Pulmonary artery endothelial cell (primary cell): ENCODE measurements around the gene C16orf78. TPM values are rescaled to one million over a fixed set of nuclear protein-coding genes. Genes with fewer than 3 reads are reported as not detected.

ENCODE experiments used
- DNase-seq: peaks from one replicate; pipeline ENCODE4 v3.0.0-alpha.2; 2011; ENCODE audit warnings: low read depth, low spot score
- total RNA-seq: library from RNA; depleted of rRNA; stranded (reverse); fragments of >200 nt; gene quantifications from 2 replicates; pipeline ENCODE4 v1.2.3, GENCODE V29; 2014

C16orf78 gene
- total RNA-seq, 1 donor from 2014 or later = not detected

DNA sequence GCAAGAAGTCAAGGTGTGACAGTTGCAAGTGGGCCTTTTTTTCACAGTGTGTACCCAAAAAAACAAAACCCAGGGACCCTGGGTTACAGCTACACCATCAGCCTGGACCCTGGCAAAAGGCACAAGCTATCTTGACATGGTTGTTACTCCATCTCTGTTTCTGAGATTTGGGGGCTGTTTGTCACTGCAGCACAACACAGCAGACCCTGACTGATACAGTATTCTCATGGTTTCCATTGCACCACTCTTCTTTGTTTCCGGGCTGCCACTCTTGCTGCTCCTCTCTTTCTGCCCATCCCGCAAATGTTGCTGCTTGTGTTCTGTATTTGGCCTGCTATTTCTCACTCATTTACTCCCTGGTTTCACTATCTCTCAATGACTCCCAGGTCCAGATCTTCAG is 55.2 kb downstream of the C16orf78 start:
- DNase-seq = no peak

DNA sequence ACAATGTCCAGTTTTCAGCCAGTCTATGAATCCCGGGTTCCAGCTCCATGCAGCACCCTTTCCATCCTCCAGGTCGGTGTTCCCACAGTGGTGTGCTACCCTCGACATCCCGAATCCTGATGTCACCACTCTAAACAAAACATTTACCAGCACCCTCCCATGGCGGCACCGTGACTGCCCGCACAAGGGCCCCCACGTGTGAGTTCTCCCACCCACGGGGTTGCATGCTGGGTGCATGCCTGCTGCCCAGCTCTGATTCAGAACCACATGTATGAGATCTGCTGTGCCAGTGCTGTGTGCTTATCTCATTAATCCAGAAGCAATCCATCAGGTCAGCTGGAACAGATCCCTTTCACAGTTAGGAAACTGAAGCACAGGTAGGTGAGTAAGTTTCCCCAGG is 57.4 kb downstream of the C16orf78 start:
- no peak for DNase-seq

DNA sequence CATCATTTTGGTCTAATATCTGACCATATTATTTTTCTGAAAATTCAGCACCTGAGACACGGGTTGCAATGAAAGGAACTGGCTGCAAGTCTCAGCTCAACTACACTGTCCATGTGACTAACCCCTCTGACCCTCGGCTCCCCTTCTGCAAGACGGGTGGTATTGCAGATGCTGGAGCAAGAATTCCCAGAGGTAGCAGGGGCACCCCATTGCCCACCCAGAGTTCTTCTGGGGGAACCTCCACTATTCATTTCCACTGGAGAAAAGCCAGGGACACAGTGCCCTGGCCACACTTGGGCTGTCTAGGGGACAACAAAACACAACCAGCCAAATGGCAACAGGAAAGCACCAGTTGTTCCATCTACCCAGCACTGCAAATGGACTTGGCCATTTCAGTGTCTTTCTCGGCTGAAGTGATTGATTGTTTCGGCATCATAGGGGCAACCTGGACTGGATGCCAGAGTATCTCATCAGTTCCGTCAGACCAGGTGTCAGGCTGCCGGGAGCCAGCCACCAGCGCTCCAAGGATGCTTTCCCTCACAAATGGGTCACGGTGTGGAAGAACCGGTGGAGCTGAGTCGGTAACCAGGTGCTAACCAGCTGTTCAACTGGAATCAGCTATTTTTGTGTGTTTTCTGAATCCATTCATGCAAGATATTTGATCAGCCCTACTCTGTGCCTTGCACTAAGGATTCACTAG is 58.1 kb downstream of the C16orf78 start:
- DNase-seq = no peak

DNA sequence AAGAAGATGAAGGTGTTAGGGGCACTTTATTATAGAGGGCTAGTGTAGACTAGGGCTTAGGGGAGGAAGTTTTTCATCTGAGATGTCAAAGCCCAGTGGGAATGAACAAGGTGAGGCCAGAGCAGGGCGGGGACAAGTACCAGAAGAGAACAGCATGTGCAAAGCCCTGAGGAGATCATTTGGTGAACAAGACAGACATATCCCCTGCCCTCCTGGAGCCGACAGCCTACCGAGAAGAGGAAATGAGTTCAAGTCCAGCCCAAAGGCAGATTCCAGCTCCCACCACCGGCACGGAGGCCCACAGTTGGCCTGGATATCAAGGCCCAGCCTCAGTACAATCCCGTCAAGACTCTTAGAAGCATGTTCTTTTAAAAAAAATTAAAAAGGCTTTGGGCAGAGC is 61.1 kb downstream of the C16orf78 start:
- DNase-seq = no peak

DNA sequence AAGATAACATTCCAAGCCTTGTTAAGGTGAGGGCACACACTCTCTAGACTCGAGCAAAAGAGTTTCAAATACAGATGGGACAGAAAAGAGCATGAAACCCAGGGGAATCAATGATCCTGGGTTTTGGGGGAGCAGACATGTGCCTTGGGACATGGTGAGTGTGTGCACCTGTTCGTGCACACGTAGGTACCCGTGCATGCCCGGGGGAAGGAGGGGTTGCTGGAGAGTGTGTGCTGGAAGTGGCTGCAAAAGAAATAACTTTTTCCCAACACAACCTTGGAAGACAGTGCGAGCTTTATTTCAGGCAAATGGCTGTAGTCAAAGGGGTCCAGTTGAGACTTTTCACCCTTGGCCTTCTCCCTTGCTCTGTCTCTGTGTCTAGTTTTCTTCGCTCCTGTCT is 62.6 kb downstream of the C16orf78 start:
- no peak for DNase-seq

DNA sequence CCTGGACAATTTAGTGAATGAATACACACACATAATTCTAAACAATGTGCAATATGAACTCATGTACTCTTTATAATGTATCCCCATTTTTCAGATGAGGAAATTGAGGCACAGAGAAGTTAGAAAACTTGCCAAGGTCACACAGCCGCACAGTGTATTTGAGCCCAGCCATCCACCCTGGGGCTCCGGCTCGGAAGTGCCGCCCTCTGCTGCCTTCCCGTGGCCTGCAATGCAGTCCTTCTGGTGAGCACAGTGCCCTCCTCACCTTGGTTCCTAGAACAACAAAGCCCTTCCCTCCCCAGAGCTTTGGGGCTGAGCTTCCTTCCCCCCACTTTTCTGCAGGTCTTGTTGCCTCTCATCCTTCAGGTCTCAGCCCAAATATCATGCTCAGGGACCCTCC is 63.7 kb downstream of the C16orf78 start:
- no peak for DNase-seq

DNA sequence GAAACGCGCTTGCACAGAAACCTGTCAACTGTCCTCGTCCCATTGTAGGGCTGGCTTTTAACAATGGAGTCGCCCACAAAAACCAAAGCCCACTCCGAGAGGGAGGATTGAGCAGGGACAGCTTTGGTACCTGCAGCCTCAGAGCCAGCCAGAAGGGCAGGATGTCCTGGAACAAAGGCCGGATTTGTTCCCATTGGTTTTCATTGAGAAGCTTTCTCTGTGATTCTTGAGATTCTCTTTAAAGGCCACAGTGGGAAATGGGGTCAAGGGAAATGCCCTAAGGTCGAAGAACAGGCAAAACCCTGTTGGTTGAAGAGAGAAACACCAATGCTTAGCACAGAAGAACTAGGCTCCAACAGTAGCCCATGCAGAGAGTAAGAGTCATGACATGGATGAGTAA is 65.4 kb downstream of the C16orf78 start:
- DNase-seq = no peak

DNA sequence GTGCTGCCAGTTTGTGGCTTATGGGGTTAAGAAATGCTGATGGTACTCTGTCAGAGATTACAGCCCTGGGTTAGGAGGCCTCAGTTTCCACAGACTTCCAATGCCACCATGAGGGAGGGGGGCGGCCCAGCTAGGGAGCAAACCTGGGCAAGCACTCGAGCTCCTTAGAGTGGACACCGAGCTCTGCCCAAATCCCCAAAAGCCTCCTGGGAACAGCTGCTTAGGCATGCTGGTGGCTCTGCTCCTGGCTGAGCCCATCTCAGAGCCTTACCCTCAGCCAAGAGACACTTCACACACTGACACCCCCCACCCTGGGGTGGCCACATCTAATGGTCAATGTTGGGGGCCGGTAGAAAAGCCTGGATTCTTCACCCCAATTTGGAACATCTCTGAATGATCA is 66.1 kb downstream of the C16orf78 start:
- no peak for DNase-seq

DNA sequence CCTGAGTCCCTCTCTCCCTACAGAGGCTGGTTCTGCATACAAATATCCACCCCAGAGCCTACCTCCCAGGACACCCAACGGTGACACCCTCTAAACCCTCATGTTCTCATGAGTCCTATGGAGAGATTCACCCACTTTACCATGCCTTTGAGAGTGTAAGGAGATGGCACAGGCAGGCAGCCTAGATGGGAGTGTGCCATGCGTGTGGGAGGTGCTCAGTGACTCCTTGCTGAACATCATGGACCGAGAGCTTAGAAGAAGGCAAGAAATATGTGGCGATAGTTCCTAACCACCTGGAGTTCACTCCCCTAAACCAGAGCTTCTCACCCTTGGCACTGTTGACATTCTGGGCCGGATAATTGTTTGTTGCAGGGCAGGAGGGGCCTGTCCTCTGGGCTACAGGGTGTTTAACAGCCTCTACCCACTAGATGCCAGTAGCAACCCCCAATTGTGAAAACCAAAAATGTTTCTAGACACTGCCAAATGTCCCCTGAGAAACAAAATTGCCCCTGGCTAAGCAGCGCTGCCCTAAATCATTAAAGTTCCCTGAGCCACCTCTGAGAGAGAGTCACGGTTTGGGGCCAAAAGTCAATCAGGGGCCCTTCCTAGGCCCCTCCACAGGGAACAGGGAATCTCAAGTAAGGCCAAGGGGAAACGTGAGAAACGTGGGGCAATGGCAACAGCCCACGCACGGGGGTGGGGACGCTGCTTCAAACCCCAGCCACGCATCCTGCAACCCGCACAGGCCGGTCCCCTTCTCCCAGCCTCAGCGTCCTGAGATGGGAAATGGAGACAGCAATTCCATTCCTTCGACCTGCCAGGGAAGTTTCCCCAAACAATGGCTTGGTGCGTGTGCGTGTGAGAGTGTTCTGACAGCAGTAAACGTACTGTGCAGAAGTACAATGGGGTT is 66.8 kb downstream of the C16orf78 start:
- DNase-seq = no peak

DNA sequence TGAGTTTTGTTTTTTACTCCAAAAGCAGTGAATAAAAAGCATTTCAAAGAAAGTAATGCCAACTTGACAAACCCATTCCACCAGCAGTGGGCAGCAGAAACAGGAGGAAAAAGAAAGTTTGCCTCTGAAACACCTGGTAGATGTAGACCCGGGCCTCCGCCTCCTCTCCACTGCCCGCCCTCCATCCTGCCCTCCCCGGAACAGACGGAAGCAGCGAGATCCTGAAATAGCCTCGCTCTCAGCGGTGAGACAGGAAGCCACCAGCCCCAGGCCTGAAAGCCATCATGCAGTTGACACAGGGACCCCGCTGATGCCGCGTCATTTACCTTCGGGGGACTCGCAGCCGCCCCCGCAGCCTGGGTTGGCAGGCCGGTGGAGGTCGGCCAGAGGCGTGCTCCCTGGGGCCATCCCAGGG is 67.8 kb downstream of the C16orf78 start:
- no peak for DNase-seq

DNA sequence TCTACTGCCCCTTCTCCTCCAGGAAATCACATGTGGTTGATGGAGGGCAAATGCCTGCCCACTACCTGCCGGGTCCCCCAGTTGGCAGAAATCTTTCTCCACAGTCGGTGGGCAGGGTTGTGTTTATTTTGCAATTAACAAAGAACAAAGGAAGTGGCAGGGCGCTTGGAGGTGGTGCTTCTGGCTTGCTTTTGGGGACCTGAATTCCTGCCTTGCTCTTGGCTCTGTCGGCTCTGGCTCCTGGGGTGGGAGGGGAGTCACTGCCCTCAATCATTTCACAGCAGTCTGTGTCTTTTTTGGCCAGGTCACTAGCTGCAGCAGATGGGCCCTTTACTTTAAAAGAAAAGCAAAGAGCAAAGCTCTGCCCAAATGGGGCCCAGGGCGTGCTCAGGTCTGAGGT is 69.2 kb downstream of the C16orf78 start:
- no peak for DNase-seq

DNA sequence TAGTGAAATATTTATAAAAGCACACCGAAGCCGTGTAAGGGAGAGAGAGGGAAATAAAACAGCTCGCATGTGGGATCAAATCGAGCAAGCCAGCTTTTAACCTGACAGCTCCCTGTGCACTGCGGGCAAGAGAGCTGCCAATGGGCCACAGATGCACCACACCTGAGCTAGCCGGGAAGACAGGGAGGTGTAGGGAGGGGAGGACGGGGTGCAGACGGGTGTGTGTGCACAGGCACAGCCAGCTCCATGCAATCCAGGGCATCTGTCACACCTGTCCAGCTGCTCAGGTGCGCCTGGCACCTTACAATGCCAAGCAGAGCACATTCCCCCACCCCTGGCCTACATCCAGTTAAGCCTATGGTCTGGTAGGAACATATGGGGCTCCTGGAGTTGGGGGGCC is 70.0 kb downstream of the C16orf78 start:
- DNase-seq = no peak

DNA sequence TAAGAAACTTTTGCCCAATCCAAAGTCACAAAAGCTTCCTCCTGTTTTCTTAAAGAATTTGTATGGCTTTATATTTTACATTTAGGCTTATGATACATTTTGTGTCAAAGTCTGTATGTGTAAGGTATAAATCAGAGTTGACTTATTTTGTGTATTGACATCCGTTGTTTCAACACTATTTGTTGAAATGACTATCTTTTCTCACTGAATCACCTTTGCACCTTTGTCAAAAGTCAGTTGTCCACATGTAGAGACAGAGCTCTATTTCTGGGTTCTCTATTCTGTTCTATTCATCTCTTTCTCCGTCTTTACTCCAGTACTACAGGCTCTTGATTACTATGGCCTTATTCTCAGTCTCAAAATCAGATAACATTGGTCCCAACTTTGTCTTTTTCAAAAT is 73.2 kb downstream of the C16orf78 start:
- DNase-seq = no peak

Other genes with a start within 250 kb of the C16orf78 start
- not detected in 2 replicates for gene CBLN1, start 92.0 kb upstream of the C16orf78 start, total RNA-seq